Endodermal cell (in vitro differentiated cells): ENCODE data around the gene AKT1S1. TPM values are rescaled to one million over a fixed set of nuclear protein-coding genes. Genes with fewer than 3 reads are reported as not detected.

Source experiments
- DNase-seq: peaks from one replicate; pipeline ENCODE4 v3.0.0-alpha.2; 2017
- H3K27ac ChIP-seq: 2 replicates; pipeline ENCODE4 v1.5.1; 2013; ENCODE audit warnings: mild to moderate bottlenecking, low read depth, low read length, moderate library complexity
- H3K27me3 ChIP-seq: 2 replicates; pipeline ENCODE4 v1.6.1; 2013; ENCODE audit warnings: mild to moderate bottlenecking, low read length, moderate library complexity; ENCODE audit not compliant: insufficient read depth, control insufficient read depth, poor library complexity, severe bottlenecking
- H3K36me3 ChIP-seq: 2 replicates; pipeline ENCODE4 v1.7.0; 2013; ENCODE audit warnings: mild to moderate bottlenecking, low read length, moderate library complexity; ENCODE audit not compliant: control insufficient read depth, insufficient read depth
- H3K4me1 ChIP-seq: one replicate; pipeline ENCODE4 v1.7.0; 2013; ENCODE audit warnings: low read length; ENCODE audit not compliant: control insufficient read depth, insufficient read depth
- H3K4me3 ChIP-seq: 2 replicates; pipeline ENCODE4 v1.5.1; 2013; ENCODE audit warnings: mild to moderate bottlenecking, low read length, moderate library complexity
- H3K9ac ChIP-seq: 2 replicates; pipeline ENCODE4 v1.6.1; 2013; ENCODE audit warnings: mild to moderate bottlenecking, low read length, moderate library complexity; ENCODE audit not compliant: poor library complexity, severe bottlenecking; ENCODE audit errors: extremely low read depth
- H3K9me3 ChIP-seq: 2 replicates; pipeline ENCODE4 v1.6.1; 2013; ENCODE audit warnings: mild to moderate bottlenecking, low read length, moderate library complexity; ENCODE audit not compliant: control insufficient read depth
- H3K27ac Mint-ChIP-seq: 2 replicates; pipeline ENCODE4 v1.8.0; 2020; ENCODE audit warnings: mixed read lengths
- H3K27me3 Mint-ChIP-seq: 2 replicates; pipeline ENCODE4 v1.8.0; 2021; ENCODE audit warnings: mild to moderate bottlenecking, mixed read lengths; ENCODE audit not compliant: insufficient read depth
- H3K36me3 Mint-ChIP-seq: 2 replicates; pipeline ENCODE4 v1.8.0; 2020; ENCODE audit warnings: low read depth, mixed read lengths
- H3K4me1 Mint-ChIP-seq: 2 replicates; pipeline ENCODE4 v1.8.0; 2020; ENCODE audit warnings: mixed read lengths
- H3K4me3 Mint-ChIP-seq: 2 replicates; pipeline ENCODE4 v1.8.0; 2020; ENCODE audit warnings: mild to moderate bottlenecking, moderate library complexity, mixed read lengths
- H3K9me3 Mint-ChIP-seq: 2 replicates; pipeline ENCODE4 v1.8.0; 2020; ENCODE audit warnings: mild to moderate bottlenecking, mixed read lengths
- WGBS, 2 experiments: methylation state at CpG; one replicate each; pipeline versions ENCODE4 v1.1.5 to v1.1.7; 2013; ENCODE audit warnings: missing lambda C conversion rate in 2 of 2, mixed read lengths in 1 of 2; ENCODE audit not compliant: insufficient coverage in 1 of 2, insufficient read length in 1 of 2; 5-methylcytosine and 5-hydroxymethylcytosine counted together
- total RNA-seq, 2 donors: library from RNA; stranded (reverse); fragmentation: NEBNext Ultra II Directional in 1 of 2; extraction: Animal tissue kit (Norgen Biotek cat#: 25700) in 1 of 2; gene quantifications; 2 replicates in 1 of 2; 3 replicates in 1 of 2; pipeline ENCODE4 v1.2.1, GENCODE V29; 2021
- TF ChIP-seq, protein P1 (sequence below): fragments of 200-600 bp; sonication (generic); conservative IDR thresholded peaks from 2 replicates; pipeline ENCODE4 v1.5.0; 2021; ENCODE audit warnings: antibody characterized with exemption, mild to moderate bottlenecking

AKT1S1 gene
- total RNA-seq, 2 donors from 2014 or later = 41.3 to 47.0 TPM

DNA sequence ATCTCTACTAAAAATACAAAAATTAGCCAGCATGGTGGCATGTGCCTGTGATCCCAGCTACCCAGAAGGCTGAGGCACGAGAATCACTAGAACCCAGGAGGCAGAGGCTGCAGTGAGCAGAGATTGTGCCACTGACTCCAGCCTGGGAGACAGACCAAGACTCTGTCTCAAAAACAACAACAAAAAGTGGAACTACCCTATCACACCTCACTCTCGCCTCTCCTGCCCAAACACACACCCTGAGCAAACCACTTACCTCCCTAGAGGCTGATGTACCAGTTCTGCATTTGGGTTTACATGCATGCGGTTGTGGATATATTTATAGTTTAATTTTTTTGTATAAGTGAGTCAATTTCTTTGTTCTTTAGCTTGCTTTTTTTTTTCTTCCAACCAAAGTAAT lies 33.9 kb downstream of the AKT1S1 start:
- Mint-ChIP-seq H3K36me3 (peaks cover 33% of the 10 kb centered on the region), H3K27me3 (no peaks in the 10 kb centered on the region), H3K4me3 (no peak overlapping the region), H3K27ac (no peak overlapping the region), H3K9me3 (peaks cover under 1% of the 10 kb centered on the region), H3K4me1 (no peaks in the 10 kb centered on the region)
- no peak overlapping the region for H3K9ac ChIP-seq
- peaks cover 19% of the 10 kb centered on the region for H3K36me3 ChIP-seq
- 87 to 100% methylated on average over 1 to 3 of the region's 3 CpGs for WGBS, 2 experiments
- no peak for DNase-seq
- no peaks in the 10 kb centered on the region for H3K9me3 ChIP-seq
- H3K4me3 ChIP-seq = no peak overlapping the region
- TF ChIP-seq, protein P1, sequence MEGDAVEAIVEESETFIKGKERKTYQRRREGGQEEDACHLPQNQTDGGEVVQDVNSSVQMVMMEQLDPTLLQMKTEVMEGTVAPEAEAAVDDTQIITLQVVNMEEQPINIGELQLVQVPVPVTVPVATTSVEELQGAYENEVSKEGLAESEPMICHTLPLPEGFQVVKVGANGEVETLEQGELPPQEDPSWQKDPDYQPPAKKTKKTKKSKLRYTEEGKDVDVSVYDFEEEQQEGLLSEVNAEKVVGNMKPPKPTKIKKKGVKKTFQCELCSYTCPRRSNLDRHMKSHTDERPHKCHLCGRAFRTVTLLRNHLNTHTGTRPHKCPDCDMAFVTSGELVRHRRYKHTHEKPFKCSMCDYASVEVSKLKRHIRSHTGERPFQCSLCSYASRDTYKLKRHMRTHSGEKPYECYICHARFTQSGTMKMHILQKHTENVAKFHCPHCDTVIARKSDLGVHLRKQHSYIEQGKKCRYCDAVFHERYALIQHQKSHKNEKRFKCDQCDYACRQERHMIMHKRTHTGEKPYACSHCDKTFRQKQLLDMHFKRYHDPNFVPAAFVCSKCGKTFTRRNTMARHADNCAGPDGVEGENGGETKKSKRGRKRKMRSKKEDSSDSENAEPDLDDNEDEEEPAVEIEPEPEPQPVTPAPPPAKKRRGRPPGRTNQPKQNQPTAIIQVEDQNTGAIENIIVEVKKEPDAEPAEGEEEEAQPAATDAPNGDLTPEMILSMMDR = no peak
- H3K4me1 ChIP-seq = no peaks in the 10 kb centered on the region
- H3K27ac ChIP-seq = no peak overlapping the region
- no peaks in the 10 kb centered on the region for H3K27me3 ChIP-seq

- Histone ChIP-seq H3K27ac (no peak overlapping the region), H3K9me3 (no peaks in the 10 kb centered on the region), H3K36me3 (peaks cover 19% of the 10 kb centered on the region), H3K4me1 (no peaks in the 10 kb centered on the region), H3K4me3 (no peak overlapping the region), H3K27me3 (no peaks in the 10 kb centered on the region), H3K9ac (no peak overlapping the region)
- DNase-seq = no peak
- H3K36me3 Mint-ChIP-seq = peaks cover 49% of the 10 kb centered on the region
- no peaks in the 10 kb centered on the region for H3K9me3 Mint-ChIP-seq
- H3K4me1 Mint-ChIP-seq = no peaks in the 10 kb centered on the region
- H3K27ac Mint-ChIP-seq = peak overlapping the region; percentile 41
- H3K27me3 Mint-ChIP-seq = no peaks in the 10 kb centered on the region
- TF ChIP-seq, protein P1 = no peak
- WGBS, 2 experiments = 94 to 95% methylated on average over 16 of the region's 17 CpGs
- H3K4me3 Mint-ChIP-seq = no peak overlapping the region
Observed at GRCh38 chr19:49840736-49841249, 36.4 kb downstream of the AKT1S1 start.

DNA sequence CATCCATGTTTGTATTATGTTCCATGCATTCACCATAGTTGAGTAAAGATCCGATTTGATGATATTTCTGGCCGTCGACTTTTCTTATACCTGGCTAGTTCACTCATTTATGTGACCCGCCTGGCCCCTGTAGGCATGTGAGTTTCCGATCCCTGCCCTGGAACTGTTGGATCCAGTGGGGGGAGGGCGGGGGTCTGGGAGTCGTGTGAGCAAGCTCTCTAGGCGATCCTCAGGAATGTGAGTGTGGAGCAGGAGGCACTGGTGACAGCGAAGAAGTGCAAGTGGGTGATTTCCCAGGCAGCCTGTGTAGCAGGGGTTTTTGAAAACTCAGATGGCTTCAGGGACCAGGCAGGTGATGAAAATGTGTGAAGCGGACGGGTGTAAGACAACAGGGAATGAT lies 36.8 kb downstream of the AKT1S1 start:
- Mint-ChIP-seq H3K27ac (peak overlapping the region; percentile 41), H3K4me3 (no peak overlapping the region), H3K27me3 (no peaks in the 10 kb centered on the region), H3K4me1 (no peaks in the 10 kb centered on the region), H3K36me3 (peaks cover 49% of the 10 kb centered on the region), H3K9me3 (no peaks in the 10 kb centered on the region)
- H3K4me1 ChIP-seq = no peaks in the 10 kb centered on the region
- no peak overlapping the region for H3K27ac ChIP-seq
- no peaks in the 10 kb centered on the region for H3K27me3 ChIP-seq
- WGBS, 2 experiments = 91 to 96% methylated on average over 8 to 11 of the region's 11 CpGs
- H3K36me3 ChIP-seq = peaks cover 20% of the 10 kb centered on the region
- H3K9me3 ChIP-seq = no peaks in the 10 kb centered on the region
- no peak overlapping the region for H3K9ac ChIP-seq
- no peak for DNase-seq
- TF ChIP-seq, protein P1 = no peak
- H3K4me3 ChIP-seq = no peak overlapping the region
